HG03064 (cell line): ENCODE results near the gene BEND3.
"Not testable (repeated sequence)": the region's sequence is repeated elsewhere in the genome, so short reads cannot be mapped to it uniquely, and the experiment has no call there.

Experiments
- ATAC-seq: cut with Tn5 transposase; IDR thresholded peaks from one replicate; pipeline ENCODE4 v1.9.1; 2021; ENCODE audit warnings: low read depth; ENCODE audit not compliant: unreplicated experiment

The BEND3 gene

GRCh38 chr6:107121964-107122495 lies 6.7 kb upstream of the BEND3 start:
- no peak for ATAC-seq

GRCh38 chr6:107121266-107121665 lies 6.0 kb upstream of the BEND3 start:
- no peak for ATAC-seq

DNA sequence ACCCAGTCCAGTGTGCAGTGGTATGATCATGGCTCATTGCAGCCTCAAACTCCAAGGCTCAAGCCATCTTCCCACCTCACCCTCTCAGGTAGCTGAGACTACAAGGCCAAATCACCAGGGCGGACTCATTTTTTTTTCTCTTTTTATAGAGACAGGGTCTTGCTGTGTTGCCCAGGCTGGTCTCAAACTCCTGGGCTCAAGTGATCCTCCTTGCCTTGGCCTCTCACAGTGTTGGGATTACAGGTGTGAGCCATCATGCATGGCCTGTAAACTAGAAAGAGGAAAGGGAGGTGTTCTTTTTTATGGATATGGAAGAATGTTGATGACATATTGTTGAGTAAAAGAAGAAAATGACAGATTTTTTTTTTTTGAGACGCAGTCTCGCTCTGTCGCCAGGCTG lies 5.1 kb upstream of the BEND3 start:
- ATAC-seq, result no peak

- no peak for ATAC-seq
Measured at GRCh38 chr6:107118976-107119375, 3.7 kb upstream of the BEND3 start.

- not testable (repeated sequence) for ATAC-seq
Measured at GRCh38 chr6:107118540-107118939, 3.2 kb upstream of the BEND3 start.

GRCh38 chr6:107116931-107117330 lies 1.6 kb upstream of the BEND3 start:
- no peak for ATAC-seq

DNA sequence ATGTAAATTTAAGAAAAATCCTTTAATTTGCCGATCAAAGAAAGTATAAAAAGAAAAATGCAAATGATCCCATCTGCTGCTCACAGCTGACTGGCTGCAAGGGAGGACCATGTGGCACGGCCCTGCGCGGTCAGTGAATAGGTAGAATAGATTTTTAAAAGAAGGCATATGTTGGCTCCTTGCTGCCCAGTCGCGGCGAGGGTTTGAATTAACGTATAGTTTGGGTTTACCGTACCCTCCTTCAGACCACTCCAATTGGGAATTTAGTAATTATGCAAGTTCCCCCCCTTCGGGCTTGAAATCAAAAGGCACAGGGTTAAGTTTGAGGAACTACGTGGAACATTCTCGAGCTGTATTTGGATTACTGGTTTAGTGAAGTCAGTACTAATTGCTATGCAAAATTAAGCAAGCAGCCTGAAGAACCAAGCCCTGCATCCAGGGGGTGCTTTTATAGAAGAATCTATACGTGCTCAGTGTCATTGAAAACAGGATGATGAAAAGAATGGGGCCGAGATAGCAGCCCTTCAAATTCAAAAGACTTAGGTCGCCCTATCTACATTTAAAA lies 1.1 kb upstream of the BEND3 start:
- no peak for ATAC-seq

DNA sequence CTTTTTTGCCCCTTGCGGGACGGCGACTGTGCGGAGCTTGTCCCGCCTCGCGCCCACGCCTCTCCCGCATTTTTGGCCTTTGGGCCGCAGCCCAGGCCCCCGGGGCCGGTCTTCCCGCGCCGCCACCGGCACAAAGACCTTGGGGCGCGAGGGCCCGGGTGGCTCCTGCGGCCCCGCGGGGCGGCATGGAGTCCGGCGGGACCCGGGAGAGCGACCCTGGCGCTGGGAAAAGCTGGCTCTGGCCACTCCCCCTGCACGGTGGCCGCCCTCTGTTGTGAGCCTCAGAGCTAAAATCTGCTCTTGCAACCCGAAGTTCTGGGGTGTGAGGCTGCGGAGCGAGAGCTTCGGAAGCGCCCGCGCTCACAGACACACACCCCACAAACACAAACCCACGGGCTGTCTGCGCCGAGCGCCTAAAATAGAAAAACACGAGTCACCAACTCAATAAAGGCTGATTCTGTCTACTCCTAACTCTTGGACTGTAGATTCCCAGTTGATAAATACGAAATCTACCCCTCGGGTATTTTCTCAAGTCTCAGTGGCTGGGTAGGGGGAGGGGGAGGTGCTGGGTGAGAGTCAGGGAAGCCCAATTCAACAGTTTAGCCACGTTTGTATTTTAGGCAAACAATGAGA lies 496 bp upstream of the BEND3 start:
- ATAC-seq, result no peak

GRCh38 chr6:107114213-107114925 lies 946 bp downstream of the BEND3 start:
- ATAC-seq, result peak; percentile 69

DNA sequence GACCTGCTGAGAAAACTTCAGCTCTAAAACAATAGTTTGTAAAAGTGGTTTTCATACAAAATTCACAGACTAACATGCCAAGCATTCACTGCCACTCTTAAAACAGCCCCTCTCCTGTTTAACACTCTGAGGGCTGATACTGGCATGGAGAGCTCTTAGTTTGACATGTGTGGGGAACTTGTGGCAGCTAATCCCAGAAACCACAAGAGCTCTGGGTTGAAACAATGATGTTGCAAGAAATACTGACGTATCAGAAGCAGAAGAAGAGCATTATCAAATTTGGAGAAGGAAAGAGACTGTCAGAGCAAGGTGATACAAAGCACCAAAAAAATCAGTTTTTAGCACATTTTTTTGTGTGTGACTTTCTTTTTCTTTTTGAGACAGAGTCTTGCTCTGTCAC lies 5.1 kb downstream of the BEND3 start:
- ATAC-seq, result no peak

GRCh38 chr6:107108201-107108890 lies 7.0 kb downstream of the BEND3 start:
- ATAC-seq, result no peak

GRCh38 chr6:107107791-107108190 lies 7.5 kb downstream of the BEND3 start:
- ATAC-seq, result no peak

GRCh38 chr6:107106165-107106564 lies 9.2 kb downstream of the BEND3 start:
- ATAC-seq, result no peak

DNA sequence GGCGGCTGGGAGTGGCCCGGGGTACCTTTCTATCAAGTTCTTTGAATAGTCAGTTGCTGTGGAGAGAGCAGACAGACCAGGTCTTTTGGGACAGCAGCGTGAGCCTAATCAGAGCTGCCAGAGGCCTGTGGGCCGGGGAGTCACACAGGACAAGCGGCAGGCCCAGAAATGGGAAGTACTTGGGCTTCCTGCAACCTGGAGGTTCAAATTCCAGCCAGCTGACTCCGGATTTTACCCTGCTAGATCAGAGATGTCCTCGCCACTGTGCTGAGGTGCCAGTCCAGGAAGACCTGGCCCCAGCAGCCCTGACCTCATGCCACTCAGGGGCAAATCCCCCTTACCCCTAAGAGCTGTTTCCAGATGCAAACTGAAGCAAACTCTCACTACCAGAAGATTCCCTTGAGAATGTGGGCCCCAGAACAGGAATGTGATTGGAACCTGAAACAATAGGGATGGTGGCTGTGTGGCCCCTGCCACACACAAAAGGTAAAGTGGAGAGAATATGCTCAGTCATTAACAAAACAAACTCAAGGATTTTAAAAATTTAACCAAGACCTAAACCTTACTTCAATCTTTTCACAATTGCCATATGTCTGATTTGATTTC lies 9.7 kb downstream of the BEND3 start:
- no peak for ATAC-seq

- ATAC-seq, result no peak
Measured at GRCh38 chr6:107103082-107103481, 12.2 kb downstream of the BEND3 start.

DNA sequence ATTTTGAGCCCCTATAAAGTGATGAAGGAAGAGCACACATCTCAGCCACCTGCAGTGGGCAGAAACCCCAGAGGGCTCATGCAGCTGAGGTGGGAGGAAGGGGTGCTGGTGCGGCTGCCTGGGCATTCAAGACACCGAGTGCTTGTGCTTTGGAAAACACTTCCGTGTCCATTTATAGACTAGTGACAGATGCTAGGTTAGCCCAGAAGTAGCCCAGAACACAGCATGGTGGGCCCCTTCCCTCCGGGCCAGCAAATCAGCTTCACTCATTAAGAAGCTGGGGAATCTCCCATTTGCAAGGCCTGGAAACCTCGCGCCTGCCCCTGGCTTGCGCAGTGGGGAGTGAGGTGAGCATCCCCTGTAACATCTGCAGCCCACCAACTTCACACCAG lies 12.9 kb downstream of the BEND3 start:
- no peak for ATAC-seq

GRCh38 chr6:107101686-107102413 lies 13.5 kb downstream of the BEND3 start:
- ATAC-seq, result no peak

GRCh38 chr6:107101211-107101610 lies 14.1 kb downstream of the BEND3 start:
- no peak for ATAC-seq

- no peak for ATAC-seq
Measured at GRCh38 chr6:107098436-107099307, 16.6 kb downstream of the BEND3 start.
